ENCODE measurements around the gene HRAS. TPM values are rescaled to one million over a fixed set of nuclear protein-coding genes. Genes with fewer than 3 reads are reported as not detected.

The HRAS gene
- total and polyA plus RNA-seq, 4 experiments from 2014 or later = 12.9 to 42.5 (median 32.6) TPM

DNA sequence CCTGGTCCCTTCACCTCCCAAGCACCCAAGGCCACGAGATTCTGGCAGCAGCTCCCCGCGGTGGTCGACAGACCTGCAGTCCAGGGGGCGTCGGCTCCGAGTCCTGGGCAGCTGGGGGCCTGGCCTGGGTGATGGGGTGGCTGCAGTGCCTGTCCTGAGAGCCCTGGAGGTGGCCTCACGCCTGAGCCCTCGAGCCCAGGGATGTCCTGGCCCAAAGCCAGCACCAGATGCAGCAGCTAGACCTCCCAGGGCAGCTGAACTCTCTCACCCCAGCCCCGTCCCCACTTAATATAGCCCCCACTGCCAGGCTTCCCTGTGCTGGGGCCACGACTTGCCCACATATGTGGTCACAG, 18.6 kb upstream of the HRAS start:
- Histone ChIP-seq H3K4me3 (ENCODE audit: low read length in 2 of 2) (no peak overlapping the region), H3K36me3 (ENCODE audit: insufficient read depth, low read length) (no peaks in the 10 kb centered on the region), H3K4me1 (ENCODE audit: insufficient read depth, low read length) (peaks cover 11% of the 10 kb centered on the region), H3K27me3 (ENCODE audit: insufficient read depth, low read length) (no peaks in the 10 kb centered on the region), H3K9me3 (ENCODE audit: control insufficient read depth in 1 of 2, low read length in 2 of 2) (no peaks in the 10 kb centered on the region), H3K27ac (ENCODE audit: low read depth, low read length) (no peak overlapping the region)
- ChIA-PET POLR2A (ENCODE audit: partially characterized antibody) (interaction anchor here (0.9 to 5.8 kb wide), 10 partner anchors 13 to 210 kb away, joined by 3 to 62 read pairs (median 26); partner anchors contain the start of genes DEAF1, HRAS, LRRC56 and PHRF1), CTCF (ENCODE audit: partially characterized antibody) (interaction anchor here (0.7 to 3.4 kb wide), 16 partner anchors 8 to 210 kb away, joined by 3 to 41 read pairs (median 4); partner anchors contain the start of genes DEAF1, EPS8L2, PHRF1 and TMEM80)
- Mint-ChIP-seq H3K9me3 (no peaks in the 10 kb centered on the region), H3K4me1 (peaks cover 0 to 8% (median 0%) of the 10 kb centered on the region in 4 donors), H3K36me3 (no peaks in the 10 kb centered on the region), H3K4me3 (peak overlapping the region in 2 of 8 donors; percentile 16 to 49), H3K27me3 (no peaks in the 10 kb centered on the region), H3K27ac (no peak overlapping the region)
- intact Hi-C loops (cut with micrococcal nuclease) = no loop called here
- no peak for DNase-seq

DNA sequence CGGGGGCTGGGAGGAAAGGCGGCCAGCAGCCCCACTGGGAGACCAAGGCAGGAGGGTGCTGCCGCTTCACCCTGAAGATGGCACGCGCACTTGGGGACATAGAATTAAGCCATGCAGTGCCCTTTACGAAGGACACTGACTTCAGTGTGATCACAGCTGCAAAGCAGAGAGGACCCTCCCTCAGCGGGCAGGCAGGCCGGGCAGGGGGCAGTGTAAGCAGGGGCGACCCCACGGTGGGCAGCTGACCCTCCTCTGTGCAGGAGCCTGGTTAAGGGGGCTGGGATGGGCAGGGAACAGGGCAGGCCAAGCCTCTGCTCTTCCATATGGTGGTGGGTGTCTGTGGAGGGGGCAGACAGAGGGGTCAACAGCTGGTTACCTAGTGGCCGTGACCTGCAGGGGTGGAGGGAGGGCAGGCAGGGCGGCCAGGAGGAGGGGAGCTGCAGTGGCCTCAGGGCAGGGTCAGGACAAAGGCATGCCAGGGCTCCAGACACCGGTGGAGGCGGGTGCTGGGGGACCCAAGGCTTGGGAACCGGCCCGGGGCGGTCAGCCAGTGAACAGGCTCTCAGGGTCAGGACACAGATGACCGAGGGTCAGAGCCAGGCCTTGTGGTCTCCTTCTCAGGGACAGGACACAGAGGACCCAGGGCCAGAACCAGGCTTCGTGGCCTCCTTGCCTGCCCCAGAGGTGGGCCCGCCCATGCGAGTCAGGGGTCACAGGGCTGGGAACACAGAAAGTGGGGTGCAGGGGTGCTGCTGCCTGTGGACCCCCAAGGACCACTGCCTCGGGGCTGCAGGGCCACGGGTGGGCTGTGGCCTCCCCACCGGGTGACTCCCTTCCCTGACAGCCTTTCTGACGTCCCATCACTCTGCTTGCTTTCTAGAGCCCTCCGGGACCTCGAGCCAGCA, 18.0 kb upstream of the HRAS start:
- H3K36me3 ChIP-seq (ENCODE audit: insufficient read depth, low read length) = no peaks in the 10 kb centered on the region
- no peaks in the 10 kb centered on the region for H3K27me3 ChIP-seq (ENCODE audit: insufficient read depth, low read length)
- Mint-ChIP-seq H3K36me3 (no peaks in the 10 kb centered on the region), H3K4me3 (peak overlapping the region in 2 of 8 donors; percentile 29 to 45), H3K27me3 (no peaks in the 10 kb centered on the region), H3K9me3 (no peaks in the 10 kb centered on the region), H3K4me1 (peaks cover 0 to 8% (median 0%) of the 10 kb centered on the region in 4 donors), H3K27ac (peak overlapping the region in 1 of 7 donors; percentile 47)
- ChIA-PET CTCF (ENCODE audit: partially characterized antibody) (interaction anchor here (1.2 to 2.6 kb wide), 6 partner anchors 10 to 211 kb away, joined by 3 to 41 read pairs (median 6); partner anchors contain the start of genes DEAF1 and TMEM80), POLR2A (ENCODE audit: partially characterized antibody) (interaction anchor here (1.3 to 5.8 kb wide), 7 partner anchors 14 to 211 kb away, joined by 3 to 62 read pairs (median 26); partner anchors contain the start of genes DEAF1, HRAS, LRRC56 and PHRF1)
- no peak overlapping the region for H3K4me3 ChIP-seq (ENCODE audit: low read length in 2 of 2)
- no peak overlapping the region for H3K27ac ChIP-seq (ENCODE audit: low read depth, low read length)
- H3K4me1 ChIP-seq (ENCODE audit: insufficient read depth, low read length) = peaks cover 11% of the 10 kb centered on the region
- intact Hi-C loops (cut with micrococcal nuclease) = no loop called here
- H3K9me3 ChIP-seq (ENCODE audit: control insufficient read depth in 1 of 2, low read length in 2 of 2) = no peaks in the 10 kb centered on the region
- peak in 1 of 5 donors; percentile 38 for DNase-seq

DNA sequence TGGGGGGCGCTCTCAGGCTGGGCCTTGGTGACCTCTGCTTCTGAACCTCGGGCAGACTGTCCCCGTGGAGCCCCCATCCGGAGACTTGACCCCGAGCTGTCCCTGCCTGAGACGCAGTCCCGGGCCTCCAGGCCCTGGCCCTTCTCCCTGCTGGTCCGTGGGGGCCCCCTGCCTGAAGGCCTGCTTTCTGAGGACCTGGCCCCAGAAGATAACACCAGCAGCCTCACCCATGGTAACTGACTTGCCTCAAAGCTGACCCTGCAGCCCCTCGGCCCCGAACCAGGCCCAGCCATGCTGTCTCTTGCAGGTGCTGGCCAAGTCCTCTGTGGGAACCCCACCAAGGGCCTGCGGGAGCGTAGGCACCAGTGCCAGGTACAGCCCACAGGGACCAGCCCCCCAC, 16.2 kb upstream of the HRAS start:
- no peak overlapping the region for H3K27ac Mint-ChIP-seq
- POLR2A ChIA-PET (ENCODE audit: partially characterized antibody) = no interaction called here
- Histone ChIP-seq H3K27ac (ENCODE audit: low read depth, low read length) (no peak overlapping the region), H3K9me3 (ENCODE audit: control insufficient read depth in 1 of 2, low read length in 2 of 2) (no peaks in the 10 kb centered on the region), H3K36me3 (ENCODE audit: insufficient read depth, low read length) (no peaks in the 10 kb centered on the region), H3K4me3 (ENCODE audit: low read length in 2 of 2) (no peak overlapping the region), H3K4me1 (ENCODE audit: insufficient read depth, low read length) (peaks cover 11% of the 10 kb centered on the region), H3K27me3 (ENCODE audit: insufficient read depth, low read length) (no peaks in the 10 kb centered on the region)
- H3K9me3 Mint-ChIP-seq = no peaks in the 10 kb centered on the region
- DNase-seq = peak in 1 of 5 donors; percentile 26
- CTCF ChIA-PET (ENCODE audit: partially characterized antibody) = no interaction called here
- no peaks in the 10 kb centered on the region for H3K27me3 Mint-ChIP-seq
- no peaks in the 10 kb centered on the region for H3K36me3 Mint-ChIP-seq
- peaks cover 0 to 4% (median 0%) of the 10 kb centered on the region in 4 donors for H3K4me1 Mint-ChIP-seq
- H3K4me3 Mint-ChIP-seq = no peak overlapping the region
- intact Hi-C loops (cut with micrococcal nuclease) = no loop called here

DNA sequence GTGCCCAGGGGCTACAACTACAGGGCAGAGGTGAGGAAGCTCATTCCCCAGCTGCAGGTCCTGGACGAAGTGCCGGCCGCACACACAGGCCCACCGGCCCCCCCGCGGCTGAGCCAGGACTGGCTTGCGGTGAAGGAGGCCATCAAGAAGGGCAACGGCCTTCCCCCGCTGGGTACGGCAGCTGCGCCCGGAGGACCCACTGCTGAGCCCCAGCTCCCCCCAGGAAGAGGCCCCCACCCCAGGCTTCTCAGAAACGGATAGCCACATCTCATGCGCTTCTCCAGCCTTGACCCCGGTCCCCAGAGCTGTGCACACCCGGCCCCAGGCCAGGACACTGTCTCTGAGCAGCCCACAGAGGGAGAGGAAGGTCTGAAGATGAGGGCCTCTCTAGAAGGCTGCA, 15.8 kb upstream of the HRAS start:
- Histone ChIP-seq H3K36me3 (ENCODE audit: insufficient read depth, low read length) (no peaks in the 10 kb centered on the region), H3K4me1 (ENCODE audit: insufficient read depth, low read length) (peaks cover 11% of the 10 kb centered on the region), H3K9me3 (ENCODE audit: control insufficient read depth in 1 of 2, low read length in 2 of 2) (no peaks in the 10 kb centered on the region), H3K4me3 (ENCODE audit: low read length in 2 of 2) (no peak overlapping the region), H3K27ac (ENCODE audit: low read depth, low read length) (no peak overlapping the region), H3K27me3 (ENCODE audit: insufficient read depth, low read length) (no peaks in the 10 kb centered on the region)
- H3K4me1 Mint-ChIP-seq = peaks cover 0 to 4% (median 0%) of the 10 kb centered on the region in 4 donors
- ChIA-PET POLR2A (ENCODE audit: partially characterized antibody) (no interaction called here), CTCF (ENCODE audit: partially characterized antibody) (no interaction called here)
- no peak overlapping the region for H3K27ac Mint-ChIP-seq
- DNase-seq = peak in 1 of 5 donors; percentile 40
- no peaks in the 10 kb centered on the region for H3K36me3 Mint-ChIP-seq
- no peaks in the 10 kb centered on the region for H3K27me3 Mint-ChIP-seq
- no peaks in the 10 kb centered on the region for H3K9me3 Mint-ChIP-seq
- intact Hi-C loops (cut with micrococcal nuclease) = no loop called here
- H3K4me3 Mint-ChIP-seq = no peak overlapping the region

DNA sequence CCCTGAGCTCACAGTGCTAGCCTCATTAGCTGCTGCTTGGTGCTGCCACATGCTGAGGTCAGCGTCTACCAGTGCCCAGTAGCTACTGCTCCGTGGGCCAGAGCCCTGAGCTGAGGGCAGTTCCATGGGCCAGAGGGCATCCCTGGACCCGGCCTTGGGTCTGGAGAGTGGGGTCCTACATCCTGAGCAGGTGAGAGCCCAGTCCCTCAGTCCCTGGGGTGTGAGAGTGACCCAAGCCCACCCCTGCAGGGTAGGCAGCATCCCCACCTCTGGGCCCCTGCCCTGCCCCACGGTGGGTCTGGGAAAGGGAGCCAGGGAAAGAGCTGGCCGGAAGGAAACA, 15.3 kb upstream of the HRAS start:
- H3K9me3 Mint-ChIP-seq = no peaks in the 10 kb centered on the region
- intact Hi-C loops (cut with micrococcal nuclease) = no loop called here
- H3K4me1 Mint-ChIP-seq = peaks cover 0 to 4% (median 0%) of the 10 kb centered on the region in 4 donors
- ChIA-PET POLR2A (ENCODE audit: partially characterized antibody) (no interaction called here), CTCF (ENCODE audit: partially characterized antibody) (no interaction called here)
- H3K9me3 ChIP-seq (ENCODE audit: control insufficient read depth in 1 of 2, low read length in 2 of 2) = no peaks in the 10 kb centered on the region
- no peak overlapping the region for H3K27ac ChIP-seq (ENCODE audit: low read depth, low read length)
- peak in 1 of 5 donors; percentile 17 for DNase-seq
- H3K27me3 ChIP-seq (ENCODE audit: insufficient read depth, low read length) = no peaks in the 10 kb centered on the region
- H3K4me3 Mint-ChIP-seq = no peak overlapping the region
- H3K4me3 ChIP-seq (ENCODE audit: low read length in 2 of 2) = no peak overlapping the region
- no peak overlapping the region for H3K27ac Mint-ChIP-seq
- H3K4me1 ChIP-seq (ENCODE audit: insufficient read depth, low read length) = peaks cover 11% of the 10 kb centered on the region
- no peaks in the 10 kb centered on the region for H3K36me3 Mint-ChIP-seq
- H3K36me3 ChIP-seq (ENCODE audit: insufficient read depth, low read length) = no peaks in the 10 kb centered on the region
- H3K27me3 Mint-ChIP-seq = no peaks in the 10 kb centered on the region

DNA sequence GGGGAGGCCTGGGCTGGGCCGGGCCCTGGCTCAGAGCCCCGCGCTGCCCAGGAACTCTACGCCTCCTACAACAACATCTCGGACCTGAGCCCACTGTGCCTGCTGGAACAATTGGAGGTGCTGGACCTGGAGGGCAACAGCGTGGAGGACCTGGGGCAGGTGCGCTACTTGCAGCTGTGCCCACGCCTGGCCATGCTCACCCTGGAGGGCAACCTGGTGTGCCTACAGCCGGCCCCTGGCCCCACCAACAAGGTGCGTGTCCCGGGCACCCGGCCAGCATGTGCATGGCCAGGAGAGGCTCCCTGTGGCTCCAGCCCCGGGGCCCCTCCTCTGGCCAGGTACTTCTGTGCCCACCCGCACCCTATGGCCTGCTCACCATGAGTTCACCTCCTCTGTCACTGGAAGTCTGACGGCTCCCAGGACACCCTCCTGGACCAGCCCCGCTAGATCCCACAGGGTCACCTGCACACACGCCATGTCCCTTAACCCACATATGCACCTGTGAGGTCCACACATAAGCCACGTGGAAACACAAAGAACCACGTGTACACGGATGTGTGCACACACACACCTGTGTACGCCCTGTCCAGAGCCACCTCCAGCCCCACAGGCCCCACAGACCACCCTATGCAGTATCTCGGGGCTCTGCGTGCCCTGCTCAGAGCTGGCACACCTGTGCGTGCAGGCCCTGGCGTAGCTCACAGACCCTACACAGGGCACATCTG, 14.8 kb upstream of the HRAS start:
- POLR2A ChIA-PET (ENCODE audit: partially characterized antibody) = no interaction called here
- Mint-ChIP-seq H3K4me3 (no peak overlapping the region), H3K4me1 (peaks cover 0 to 4% (median 0%) of the 10 kb centered on the region in 4 donors), H3K27ac (no peak overlapping the region), H3K36me3 (no peaks in the 10 kb centered on the region), H3K27me3 (no peaks in the 10 kb centered on the region), H3K9me3 (no peaks in the 10 kb centered on the region)
- CTCF ChIA-PET (ENCODE audit: partially characterized antibody) = no interaction called here
- Histone ChIP-seq H3K9me3 (ENCODE audit: control insufficient read depth in 1 of 2, low read length in 2 of 2) (no peaks in the 10 kb centered on the region), H3K27me3 (ENCODE audit: insufficient read depth, low read length) (no peaks in the 10 kb centered on the region), H3K27ac (ENCODE audit: low read depth, low read length) (no peak overlapping the region), H3K4me3 (ENCODE audit: low read length in 2 of 2) (no peak overlapping the region), H3K4me1 (ENCODE audit: insufficient read depth, low read length) (peaks cover 8% of the 10 kb centered on the region), H3K36me3 (ENCODE audit: insufficient read depth, low read length) (no peaks in the 10 kb centered on the region)
- intact Hi-C loops (cut with micrococcal nuclease) = no loop called here
- peak in 1 of 5 donors; percentile 10 for DNase-seq

All from CD4-positive, alpha-beta memory T cell (primary cell).